Kidney capillary endothelial cell (primary cell): Measurements from ENCODE around the gene EVL.

ENCODE experiments used
- DNase-seq: peaks from one replicate; pipeline ENCODE4 v3.0.0-alpha.2; 2018; ENCODE audit warnings: low spot score

The EVL gene

GRCh38 chr14:100085462-100085861 is 20.2 kb downstream of the EVL start:
- DNase-seq = no peak

- no peak for DNase-seq
Observed at GRCh38 chr14:100086361-100086760, 21.1 kb downstream of the EVL start.

GRCh38 chr14:100088226-100088625 is 23.0 kb downstream of the EVL start:
- no peak for DNase-seq

GRCh38 chr14:100091386-100091785 is 26.2 kb downstream of the EVL start:
- no peak for DNase-seq

GRCh38 chr14:100092832-100093231 is 27.6 kb downstream of the EVL start:
- DNase-seq = no peak

- no peak for DNase-seq
Observed at GRCh38 chr14:100093319-100093718, 28.1 kb downstream of the EVL start.

GRCh38 chr14:100096656-100097055 is 31.4 kb downstream of the EVL start:
- no peak for DNase-seq

GRCh38 chr14:100098171-100098570 is 32.9 kb downstream of the EVL start:
- no peak for DNase-seq

- no peak for DNase-seq
Observed at GRCh38 chr14:100100032-100100703, 34.9 kb downstream of the EVL start.

GRCh38 chr14:100102156-100102785 is 37.0 kb downstream of the EVL start:
- DNase-seq = no peak

GRCh38 chr14:100103250-100104005 is 38.2 kb downstream of the EVL start:
- no peak for DNase-seq

- DNase-seq = no peak
Observed at GRCh38 chr14:100104006-100104352, 38.8 kb downstream of the EVL start.

GRCh38 chr14:100104523-100105300 is 39.5 kb downstream of the EVL start:
- no peak for DNase-seq

- DNase-seq = no peak
Observed at GRCh38 chr14:100105357-100106169, 40.3 kb downstream of the EVL start.

- no peak for DNase-seq
Observed at GRCh38 chr14:100106250-100107112, 41.3 kb downstream of the EVL start.

- DNase-seq = no peak
Observed at GRCh38 chr14:100107236-100107635, 42.0 kb downstream of the EVL start.

GRCh38 chr14:100108042-100108825 is 43.0 kb downstream of the EVL start:
- DNase-seq = peak; percentile 51

GRCh38 chr14:100108840-100109593 is 43.8 kb downstream of the EVL start:
- DNase-seq = no peak

GRCh38 chr14:100109594-100109955 is 44.4 kb downstream of the EVL start:
- DNase-seq = no peak
